ENCODE results near the gene XPO4.
"Not testable (repeated sequence)": the region's sequence is repeated elsewhere in the genome, so short reads cannot be mapped to it uniquely, and the experiment has no call there.

The XPO4 gene

DNA sequence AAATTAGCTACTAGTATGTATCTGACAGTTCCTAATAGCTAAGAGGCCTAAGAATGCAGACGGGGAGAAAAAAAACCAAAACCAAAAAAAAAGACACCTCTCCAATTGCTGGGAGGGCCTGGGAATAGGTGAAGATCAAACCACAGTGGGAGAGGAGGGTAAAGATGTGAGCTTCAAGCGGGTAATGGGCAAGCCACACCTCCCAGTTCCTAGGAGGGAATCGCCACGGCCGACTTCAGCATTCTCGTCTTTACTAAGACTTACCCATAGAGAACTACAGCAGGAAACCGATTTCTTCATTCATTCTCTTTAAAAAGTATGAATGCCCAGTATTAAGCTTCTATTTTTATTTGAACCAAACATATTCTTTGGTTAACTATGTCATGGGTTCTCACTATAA is 123.1 kb downstream of the XPO4 start:
- DNase-seq = no peak

- no peak for DNase-seq
These were observed 124.2 kb downstream of the XPO4 start for GRCh38 chr13:20778311-20778710.

- no peak for DNase-seq
These were observed 125.8 kb downstream of the XPO4 start for GRCh38 chr13:20776751-20777150.

DNA sequence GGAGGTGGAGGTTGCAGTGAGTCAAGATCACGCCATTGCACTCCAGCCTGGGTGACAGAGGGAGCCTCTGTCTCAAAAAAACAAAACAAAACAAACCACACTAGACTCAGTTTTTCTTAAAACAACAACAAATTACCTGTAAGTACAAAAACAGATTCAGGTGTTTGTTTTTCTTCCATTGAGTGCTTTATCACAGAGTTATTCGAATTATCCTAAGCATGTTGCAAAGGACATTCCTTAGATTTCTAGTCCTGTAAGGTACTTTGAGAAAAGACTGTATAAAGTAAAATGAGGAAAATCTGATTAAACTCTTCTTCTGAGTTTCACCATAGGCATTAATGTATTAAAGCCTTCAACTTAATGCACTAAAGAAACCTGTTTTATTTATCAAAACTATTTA is 126.6 kb downstream of the XPO4 start:
- DNase-seq = no peak

- DNase-seq = no peak
These were observed 127.8 kb downstream of the XPO4 start for GRCh38 chr13:20774746-20775145.

DNA sequence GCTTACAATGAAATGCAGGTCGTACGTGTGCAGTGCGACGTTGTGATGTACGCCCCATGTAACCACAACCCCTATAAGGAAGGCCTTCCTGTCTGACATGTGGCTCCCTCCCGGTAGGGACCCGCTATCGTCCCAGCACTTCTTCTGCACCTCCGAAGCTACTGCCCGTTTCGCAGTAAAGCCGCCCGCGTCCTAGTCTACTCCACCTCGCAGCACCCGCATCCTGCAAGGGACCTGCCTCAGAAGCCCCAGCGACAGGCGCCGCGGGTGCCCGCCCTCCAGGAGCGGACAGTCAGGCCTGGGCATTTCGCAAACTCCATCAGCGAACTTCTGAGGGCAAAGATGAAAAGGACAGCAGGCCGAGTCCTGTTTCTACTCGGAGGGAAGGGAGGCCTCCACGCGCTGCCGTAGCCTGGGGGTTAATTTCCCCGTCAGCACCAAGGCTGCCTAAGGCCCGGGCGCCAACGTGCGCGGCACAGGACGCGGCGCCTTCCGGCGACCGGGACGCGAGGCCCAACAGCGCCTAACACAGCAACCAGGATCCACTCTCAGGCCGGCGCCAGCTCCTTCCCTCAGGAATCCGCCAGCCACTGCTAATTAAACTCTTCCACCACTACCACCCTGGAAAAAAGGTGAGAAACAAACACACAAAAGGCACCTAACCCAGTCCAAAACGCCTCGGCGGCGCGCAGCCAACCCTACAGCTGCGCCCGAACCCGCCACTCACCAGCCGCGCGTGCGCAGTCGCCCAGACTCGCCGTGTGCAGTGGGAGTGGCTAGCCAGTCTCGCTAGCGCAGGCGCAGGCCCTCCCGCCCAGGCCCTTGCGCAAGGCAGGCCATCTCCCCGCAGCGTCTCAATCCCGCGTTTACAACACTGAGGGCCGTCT is 129.1 kb downstream of the XPO4 start, which contains the start of gene EEF1AKMT1:
TSS of gene EEF1AKMT1 (minus strand) at position 768 of the 887 bp plus-strand sequence. CDS start 16,363 bp downstream, outside the sequence.
- peak; percentile 60 to 75 for DNase-seq

- no peak for DNase-seq
These were observed 130.0 kb downstream of the XPO4 start for GRCh38 chr13:20772401-20773131.

- DNase-seq = no peak
These were observed 132.7 kb downstream of the XPO4 start for GRCh38 chr13:20769834-20770233.

DNA sequence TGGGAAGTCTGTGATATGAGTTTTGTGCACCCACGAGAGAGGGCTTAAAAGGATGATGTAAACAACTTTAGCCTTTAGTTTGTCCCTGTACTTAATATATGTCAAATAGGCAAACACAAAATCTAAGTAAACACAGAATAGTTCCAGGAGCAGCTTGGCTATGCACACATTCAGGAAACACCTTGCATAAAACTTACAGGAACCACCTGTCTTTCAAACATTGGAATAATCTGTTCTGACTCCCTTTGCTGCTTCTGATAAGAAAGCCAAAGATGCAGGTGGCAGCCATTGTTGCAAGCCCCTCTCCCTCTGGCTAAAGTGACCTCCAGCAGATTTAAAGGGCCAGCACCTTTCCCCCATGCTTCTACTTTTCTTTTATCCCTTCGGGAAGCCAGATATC is 133.5 kb downstream of the XPO4 start:
- no peak for DNase-seq

GRCh38 chr13:20767309-20767943 is 135.1 kb downstream of the XPO4 start:
- no peak for DNase-seq

DNA sequence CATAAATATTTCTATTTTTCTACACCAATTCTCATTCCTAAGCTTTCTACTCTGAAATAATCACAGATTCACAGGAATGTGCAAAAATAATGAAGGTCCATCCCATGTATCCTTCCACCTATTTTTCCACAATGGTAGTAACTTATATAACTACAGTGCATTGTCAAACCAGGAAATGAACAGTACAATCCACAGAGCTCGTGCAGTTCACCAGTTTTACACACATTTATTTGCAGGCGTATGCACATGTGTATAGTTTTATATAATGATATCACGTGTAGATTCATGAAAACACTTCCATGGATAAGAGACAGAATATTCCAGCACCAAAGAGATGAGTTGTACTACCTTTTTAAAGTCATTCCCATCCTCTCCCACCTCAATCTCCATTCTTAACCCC is 141.7 kb downstream of the XPO4 start:
- DNase-seq = no peak

GRCh38 chr13:20754009-20754408 is 148.5 kb downstream of the XPO4 start:
- no peak for DNase-seq

DNA sequence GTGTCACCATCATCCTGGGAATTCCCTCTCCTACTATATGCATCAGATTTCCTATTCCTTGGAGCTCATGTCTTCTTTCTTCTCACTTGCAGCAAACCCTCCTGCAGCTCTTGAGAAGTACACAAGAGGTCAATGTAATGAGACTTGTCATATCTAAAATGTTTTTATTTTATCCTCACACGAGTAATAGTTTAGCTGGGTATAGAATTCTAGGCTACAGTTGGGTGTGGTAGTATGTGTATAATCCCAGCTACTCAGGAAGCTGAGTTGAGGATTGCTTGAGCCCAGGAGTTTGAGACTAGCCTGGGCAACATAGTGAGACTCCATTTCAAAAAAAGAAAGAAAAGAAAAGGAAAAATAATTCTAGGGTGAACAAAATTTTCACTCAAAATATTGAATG is 153.2 kb downstream of the XPO4 start:
- no peak for DNase-seq

- DNase-seq = not testable (repeated sequence)
These were observed 158.6 kb downstream of the XPO4 start for GRCh38 chr13:20743830-20744404.

DNA sequence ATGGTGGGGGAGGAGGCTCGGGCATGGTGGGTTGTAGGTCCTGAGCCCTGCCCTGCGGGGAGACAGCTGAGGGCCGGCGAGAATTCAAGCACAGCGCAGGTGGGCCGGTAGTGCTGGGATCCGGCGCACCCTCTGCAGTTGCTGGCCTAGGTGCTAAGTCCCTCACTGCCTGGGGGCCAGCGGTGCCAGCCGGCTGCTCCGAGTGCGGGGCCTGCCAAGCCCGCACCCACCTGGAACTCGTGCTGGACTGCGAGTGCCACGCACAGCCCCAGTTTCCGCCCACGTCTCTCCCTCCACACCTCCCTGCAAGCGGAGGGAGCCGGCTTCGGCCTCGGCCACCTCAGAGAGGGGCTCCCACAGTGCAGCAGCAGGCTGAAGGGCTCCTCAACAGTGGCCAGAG is 162.5 kb downstream of the XPO4 start:
- DNase-seq = no peak

GRCh38 chr13:20738616-20739015 is 163.9 kb downstream of the XPO4 start:
- no peak for DNase-seq

DNA sequence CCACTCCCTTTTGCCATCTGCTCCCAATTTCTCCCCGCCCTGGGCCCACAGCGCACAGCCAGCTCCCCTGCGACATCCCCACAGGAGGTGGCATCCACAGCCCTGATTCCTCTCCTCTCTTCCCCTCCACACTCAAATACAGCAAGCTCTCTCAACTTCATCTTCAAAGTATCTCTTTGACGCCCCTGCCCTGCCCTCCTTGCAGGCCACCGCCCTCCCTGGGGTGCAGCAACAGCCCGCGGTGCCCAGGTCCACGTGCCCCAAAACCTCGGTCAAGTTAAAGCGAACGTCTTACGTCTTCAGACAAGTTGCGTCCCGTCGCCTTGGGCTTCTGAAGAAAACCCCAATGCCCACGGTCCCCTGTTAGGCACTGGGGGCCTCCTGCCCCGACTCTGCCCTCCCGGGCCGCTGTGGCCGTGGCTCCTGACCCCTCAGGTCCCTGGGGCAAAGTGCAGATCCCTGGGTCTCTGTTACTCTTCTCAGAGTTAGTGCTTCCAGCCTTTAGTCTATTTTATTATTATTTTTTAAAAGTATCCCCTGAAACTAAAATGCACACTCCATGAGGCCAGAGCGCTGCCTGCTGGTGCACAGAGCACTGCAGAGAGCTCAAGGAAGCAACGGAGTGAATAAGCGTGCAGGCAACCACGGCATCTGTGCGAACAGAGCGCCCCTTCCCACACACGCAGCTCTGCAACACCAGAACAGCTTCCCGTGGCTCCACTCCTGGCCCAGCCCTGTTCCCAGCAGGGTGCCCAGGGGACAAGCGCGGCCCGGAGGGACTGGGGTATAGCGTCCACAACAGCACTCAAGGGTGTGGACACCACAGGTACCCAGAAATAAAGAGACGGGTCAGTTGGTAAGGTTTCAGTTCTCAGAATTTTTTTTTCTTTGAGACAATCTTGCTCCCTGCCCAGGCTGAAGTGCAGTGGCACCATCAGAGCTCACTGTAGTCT is 172.6 kb downstream of the XPO4 start:
- DNase-seq = no peak

DNA sequence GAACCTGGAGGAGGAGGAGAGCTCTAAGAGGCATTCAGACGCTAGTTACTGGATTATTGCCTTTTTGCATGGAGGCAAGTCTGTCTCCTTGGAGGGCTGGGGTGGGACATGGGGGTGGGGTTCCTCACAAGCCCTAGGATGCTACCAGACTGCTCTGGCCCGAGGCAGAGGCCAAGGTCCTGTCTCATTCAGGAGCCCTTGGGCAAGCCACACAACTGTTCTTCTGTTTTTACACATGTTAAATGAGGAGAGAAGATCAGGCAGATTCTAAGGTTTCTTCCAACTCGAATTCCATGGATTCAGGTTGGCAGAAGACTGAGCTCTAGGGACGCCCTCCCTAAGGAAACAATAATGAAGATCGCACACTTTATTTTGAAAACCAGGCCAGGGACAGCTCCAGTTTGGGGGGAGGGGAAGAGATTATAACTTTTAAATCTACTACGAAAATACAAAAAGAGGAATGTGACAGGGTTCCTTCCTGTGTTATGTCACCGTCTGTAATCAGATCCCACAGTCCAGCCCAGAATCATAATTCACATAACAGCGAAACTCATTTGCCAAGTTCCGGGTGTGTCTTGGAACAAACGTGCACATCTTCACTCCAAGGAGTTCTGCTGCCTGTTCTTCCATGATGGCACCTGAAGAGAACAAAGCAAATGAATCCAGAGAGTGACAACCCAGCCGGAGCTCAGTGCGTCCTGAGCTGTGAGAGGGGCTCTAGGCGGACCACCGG is 173.8 kb downstream of the XPO4 start:
- DNase-seq = no peak

- DNase-seq = no peak
These were observed 174.7 kb downstream of the XPO4 start for GRCh38 chr13:20727856-20728255.

All from NCI-H187 (cell line).